Iris pigment epithelial cell (primary cell): ENCODE measurements around the gene GTSE1.
A peak's percentile ranks its signal among the peaks of the same experiment; 100 is the strongest.

Experiments
- DNase-seq: peaks from one replicate; pipeline ENCODE4 v3.0.0-alpha.2; 2011; ENCODE audit warnings: low read depth

Gene GTSE1

DNA sequence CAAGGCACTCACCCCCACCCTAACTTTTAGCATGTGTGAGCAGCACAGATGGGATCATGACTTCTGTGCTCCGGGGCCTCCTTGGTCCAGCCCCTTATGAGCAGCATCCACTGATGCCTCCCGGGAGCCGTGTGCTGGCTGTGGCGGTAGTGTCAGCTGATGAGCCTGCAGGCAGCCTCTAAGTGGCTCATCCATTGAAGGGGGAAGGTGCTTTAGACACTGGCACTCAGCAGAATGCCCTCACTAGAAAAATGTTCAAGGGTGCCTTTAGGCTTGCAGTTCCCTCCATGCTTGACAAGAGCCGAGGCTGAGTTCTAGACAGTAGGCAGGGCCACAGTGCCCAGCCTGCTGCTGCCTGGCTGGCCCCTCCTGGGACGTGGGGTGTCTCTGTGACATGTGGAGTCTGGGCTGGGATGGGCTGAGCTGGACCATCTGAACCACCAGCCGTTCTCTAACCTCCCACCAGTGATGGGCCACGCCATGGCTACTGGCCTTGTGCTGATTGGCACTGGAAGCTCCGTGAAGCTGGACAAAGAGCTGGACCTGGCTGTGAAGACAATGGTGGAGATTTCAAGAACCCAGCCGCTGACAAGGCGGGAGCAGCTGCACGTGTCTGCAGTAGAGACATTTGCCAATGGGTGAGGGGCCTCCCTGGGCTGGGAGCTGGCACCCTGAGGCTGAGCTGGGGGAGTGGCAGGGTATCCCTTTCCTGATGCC, 23.1 kb upstream of the GTSE1 start:
- no peak for DNase-seq

GRCh38 chr22:46274381-46274780, 22.3 kb upstream of the GTSE1 start:
- no peak for DNase-seq

DNA sequence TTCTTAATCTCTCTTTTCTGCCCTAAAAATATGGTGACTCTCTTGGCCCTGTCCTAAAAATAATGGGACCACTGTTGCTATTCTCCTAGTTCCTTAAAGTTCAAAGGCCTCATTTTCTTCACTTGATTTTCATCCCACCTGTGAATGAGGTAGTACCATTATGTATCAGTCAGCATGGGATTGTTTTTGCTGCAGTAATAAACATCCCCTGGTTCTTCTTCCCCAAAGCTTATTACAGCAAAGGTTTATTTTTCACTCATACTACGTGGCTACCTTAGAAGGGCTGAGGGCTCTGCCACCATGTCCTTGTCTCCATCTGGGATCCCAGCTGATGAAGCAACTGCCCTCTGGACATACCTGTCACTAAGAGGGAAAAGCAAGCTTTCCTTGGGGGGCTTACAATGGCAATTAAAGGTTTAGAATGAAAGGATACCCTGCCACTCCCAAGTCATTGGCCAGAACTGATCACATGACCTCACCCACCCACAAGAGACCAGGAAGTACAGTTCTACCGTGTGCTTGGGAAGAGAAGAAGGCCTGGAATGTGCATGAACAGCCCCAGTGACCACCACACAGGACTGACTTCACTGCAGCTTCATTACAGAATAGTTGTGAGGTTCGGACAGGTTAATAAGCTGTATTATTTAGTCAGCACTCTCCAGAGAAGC, 21.1 kb upstream of the GTSE1 start:
- DNase-seq = no peak

GRCh38 chr22:46276563-46276962, 20.1 kb upstream of the GTSE1 start:
- DNase-seq = no peak

- no peak for DNase-seq
These were observed 17.7 kb upstream of the GTSE1 start for GRCh38 chr22:46278656-46279645.

DNA sequence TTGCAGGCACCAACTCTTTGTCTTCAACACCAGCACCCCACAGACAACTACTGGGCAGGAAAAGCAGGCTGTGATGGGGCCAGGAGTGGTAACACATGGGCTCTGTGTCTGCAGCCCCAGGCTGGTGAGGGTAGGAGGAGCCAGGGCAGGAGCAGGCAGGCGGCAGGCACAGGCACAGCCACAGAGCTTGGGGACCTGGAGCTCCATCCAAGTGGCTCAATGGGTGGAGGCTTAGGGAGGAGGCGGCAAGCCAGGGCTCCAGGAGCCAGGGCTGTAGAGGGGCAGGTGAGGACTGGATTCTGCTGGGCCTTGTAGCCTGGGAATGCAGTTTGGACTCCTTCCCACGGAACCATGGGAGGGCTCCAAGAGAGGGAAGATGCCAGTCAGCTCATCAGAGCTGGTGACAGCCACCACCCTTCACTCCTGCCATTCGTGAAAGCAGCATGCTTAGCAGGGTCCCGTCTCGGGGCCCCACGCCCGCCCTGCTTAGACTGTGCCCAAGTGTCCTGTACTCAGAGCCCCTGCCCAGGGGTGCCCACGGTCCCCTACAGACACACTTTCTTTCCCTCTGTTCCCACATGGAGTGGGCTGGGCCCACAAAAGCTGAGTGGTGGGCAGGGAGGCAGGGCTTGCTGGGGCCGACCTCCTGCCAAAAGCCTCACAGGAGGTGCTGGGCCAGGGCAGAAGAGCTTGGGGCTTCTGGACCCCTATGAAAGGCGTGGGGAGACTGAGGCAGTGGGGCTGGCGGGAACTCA, 16.4 kb upstream of the GTSE1 start:
- no peak for DNase-seq

DNA sequence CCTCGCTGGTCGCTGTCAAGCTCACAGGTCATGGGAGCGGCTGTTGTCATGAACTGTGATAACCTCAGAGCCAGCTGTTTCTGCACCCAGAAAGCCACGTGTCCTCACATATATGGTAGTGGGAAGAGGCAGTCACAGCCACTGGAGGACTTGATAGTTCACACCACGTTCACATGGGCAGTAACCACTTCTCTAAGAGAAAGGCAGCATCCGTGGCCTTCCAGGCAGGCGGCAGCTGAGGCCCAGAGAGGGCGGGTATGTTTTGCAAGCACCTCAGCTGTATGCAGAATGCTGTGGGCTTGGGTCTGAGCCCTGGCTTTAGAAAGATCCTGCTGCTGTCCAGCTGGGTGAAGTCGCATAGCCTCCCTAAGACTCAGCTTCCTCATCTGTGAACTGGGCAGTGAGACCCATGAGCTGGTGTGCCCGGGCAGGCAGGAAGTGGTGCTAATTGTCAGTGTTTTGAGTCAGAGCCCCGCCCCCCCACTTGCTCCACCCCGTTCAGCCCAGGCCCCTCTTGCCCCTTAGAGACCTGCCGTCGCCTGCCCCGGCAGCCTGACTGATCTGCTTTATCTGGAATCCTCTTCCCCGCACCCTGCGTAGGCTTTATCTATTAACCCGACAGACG, 15.6 kb upstream of the GTSE1 start:
- DNase-seq = no peak

DNA sequence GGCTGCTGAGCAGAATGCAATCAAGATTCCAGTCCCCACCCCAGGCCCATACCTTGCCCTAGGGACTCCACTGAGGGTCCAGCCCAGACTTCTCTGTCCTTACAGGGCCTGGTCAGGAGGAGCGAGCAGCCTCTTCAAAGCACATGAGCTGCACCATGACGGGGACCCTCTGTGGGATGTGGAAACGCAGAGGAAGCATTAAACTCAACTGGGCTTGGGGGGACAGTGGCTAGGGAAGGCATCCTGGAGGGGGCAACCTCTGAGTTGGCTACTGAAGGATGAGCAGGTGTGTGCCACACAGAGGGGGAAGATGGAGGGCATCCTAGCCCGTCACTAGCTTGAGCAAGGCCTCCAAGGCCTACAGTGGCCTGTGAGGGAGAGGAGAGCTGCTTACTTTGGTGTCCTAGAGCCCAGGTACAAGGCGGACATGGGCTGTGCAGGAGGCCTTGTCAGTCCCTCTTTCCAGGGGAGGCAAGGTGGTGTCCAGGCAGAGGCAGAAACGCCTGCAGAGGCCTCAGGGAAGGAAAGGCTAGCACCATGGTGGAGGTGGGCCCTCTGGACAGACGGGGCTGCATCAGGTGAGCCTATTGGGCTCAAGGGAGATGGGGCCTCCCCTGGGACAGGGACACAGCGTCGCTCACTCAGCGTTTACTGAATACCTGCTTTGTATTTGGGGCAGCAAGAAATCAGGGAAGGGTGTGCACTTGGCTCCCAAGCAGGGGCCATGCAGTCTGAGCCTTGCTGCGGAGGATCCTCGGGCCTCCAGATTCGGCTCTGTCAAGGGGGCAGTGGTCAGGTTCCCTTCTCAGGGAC, 14.6 kb upstream of the GTSE1 start:
- no peak for DNase-seq

- peak; percentile 28 for DNase-seq
These were observed 10.7 kb upstream of the GTSE1 start for GRCh38 chr22:46286006-46286405.

DNA sequence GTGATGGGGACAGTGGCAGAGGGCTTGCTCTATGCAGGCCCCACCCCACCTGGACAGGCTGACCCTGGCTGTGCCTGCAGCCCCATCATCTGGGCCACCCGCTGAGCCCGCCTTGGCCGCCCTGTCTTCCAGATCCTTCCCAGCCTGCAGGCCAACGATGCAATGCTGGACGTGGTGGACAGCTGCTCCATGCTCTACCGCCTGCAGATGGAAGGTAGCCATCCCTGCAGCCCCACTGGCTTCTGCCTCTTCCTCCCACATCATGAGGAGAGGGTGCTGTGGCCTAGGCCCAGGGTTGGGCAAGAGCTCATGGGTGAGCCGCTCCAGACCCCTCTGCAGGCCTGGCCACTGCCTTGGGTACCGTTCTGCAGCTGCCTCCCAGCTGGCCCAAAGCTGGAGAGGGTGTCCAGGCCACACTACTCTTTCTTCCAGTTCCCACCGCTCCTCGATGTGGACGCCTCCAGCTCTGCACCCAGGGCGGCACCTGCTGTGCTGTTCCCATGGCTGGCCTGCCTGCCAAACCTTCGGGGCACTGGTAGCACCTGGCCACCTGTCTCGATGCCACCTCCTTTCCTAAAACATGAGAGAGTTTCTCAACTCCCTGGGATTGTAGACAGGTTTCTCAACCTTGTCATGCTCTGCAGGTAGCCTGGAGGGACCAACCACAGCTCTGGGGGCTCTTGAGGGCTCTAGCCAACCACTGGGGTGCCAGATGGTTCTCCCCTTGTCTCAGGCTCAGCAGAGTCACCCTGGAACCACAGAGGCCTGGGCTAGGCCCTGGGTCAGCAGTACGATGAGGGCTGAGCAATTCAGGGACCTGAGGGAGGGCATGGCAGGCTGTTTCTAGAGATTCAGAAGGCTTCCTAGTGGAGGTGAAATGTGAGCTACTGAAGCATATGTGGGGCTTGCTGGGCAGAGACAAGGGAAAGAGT, 9.5 kb upstream of the GTSE1 start:
- no peak for DNase-seq

DNA sequence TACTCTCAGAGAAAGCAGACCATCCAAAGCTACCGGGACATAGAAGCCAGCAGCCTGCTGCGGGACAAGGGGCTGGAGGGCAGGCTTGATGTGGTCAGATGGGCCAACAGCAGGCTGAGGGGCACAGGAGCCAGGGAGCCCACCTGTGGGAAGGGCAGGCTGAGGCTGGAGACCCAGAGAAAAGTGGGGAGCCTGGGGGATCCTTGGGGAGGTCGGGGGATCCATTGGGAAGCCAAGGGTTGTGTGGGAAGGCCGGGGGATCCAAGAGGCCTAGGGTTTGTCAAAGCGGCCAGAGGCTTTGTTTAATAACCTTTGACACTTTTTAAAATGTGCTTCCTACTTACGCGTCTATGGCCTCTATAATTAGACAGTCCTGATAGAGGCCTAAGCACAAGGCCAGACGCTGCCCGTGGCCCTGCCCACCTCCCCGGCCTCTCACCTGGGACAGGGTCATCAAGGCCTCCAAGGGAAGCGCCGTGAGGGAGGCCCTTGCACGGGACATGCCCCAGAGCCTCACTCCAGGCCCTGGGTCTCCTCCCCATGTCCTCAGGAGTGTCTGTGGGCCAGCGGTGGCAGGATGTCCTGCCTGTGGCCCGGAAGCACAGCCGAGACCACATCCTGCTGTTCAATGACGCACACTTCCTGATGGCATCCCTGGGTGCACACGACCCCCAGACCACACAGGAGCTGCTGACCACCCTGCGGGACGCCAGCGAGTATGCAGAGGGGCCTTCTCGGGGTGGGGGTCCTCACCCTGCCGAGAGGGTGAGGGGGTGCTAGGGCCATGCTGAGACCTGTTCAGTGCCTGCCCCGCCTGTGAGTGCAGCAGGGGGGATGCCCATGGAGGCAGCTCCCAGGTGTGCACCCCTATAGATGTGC, 8.6 kb upstream of the GTSE1 start:
- no peak for DNase-seq

DNA sequence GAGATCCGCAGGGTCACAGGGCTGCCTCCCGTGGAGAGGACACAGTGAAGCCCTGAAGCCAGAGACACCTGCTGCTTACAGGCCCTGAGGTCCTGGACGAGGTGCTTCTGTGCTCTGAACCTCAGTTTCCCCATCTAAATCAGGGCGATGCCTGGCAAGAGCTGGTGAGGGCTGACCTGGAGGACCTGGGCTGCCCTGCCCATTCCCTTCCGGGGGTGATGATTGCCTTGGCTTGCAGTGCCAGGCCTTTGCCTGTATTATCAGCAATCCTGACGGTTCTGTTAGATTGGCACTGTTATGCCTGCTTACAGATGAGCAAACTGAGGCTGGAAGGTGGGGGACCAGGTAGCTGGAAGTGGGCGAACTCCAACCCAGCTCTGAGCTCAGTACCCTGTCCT, 7.8 kb upstream of the GTSE1 start:
- DNase-seq = no peak

GRCh38 chr22:46289244-46289891, 7.3 kb upstream of the GTSE1 start:
- DNase-seq = no peak

DNA sequence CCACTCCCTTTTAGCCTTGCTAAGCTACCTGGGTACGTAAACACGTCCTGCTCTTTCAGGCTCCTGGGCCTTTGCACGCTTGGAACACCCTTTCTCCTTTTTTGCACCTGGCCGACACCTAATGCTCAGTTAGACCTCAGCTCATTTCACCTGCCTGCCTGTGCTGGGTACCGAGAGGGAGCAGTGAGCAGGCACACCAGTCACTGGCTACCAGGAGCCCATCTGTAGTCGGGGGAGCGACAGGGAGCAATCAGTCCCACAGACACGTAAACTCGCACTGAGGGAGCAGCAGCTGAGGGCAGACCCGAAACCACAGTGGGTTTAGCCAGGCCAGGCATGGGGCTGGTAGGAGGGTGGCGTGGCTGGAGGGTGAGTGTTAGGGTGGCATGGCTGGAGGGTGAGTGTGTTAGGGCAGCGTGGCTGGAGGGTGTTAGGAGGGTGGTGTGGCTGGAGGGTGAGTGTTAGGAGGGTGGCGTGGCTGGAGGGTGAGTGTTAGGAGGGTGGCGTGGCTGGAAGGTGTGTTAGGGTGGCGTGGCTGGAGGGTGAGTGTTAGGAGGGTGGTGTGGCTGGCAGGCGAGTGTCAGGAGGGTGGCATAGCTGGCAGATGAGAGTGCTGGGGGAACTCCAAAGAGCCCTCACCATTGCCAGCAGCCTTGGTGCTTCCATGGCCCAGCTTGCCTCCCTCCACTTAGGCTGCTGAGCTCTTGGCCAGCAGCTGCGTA, 6.4 kb upstream of the GTSE1 start:
- DNase-seq = no peak

GRCh38 chr22:46290843-46291785, 5.6 kb upstream of the GTSE1 start:
- DNase-seq = no peak

GRCh38 chr22:46292173-46292572, 4.5 kb upstream of the GTSE1 start:
- no peak for DNase-seq
